Vagina (tissue), 2 donors: ENCODE data around the gene BMF.

Experiments used
- POLR2A ChIP-seq, 2 donors: fragments of 450-650 bp; IDR thresholded peaks; one replicate each; pipeline ENCODE4 v1.6.1; 2017; ENCODE audit warnings: antibody characterized with exemption in 2 of 2, mild to moderate bottlenecking in 2 of 2, moderate library complexity in 2 of 2
- POLR2AphosphoS5 ChIP-seq, 2 donors: sonication (generic); formaldehyde crosslinking; IDR thresholded peaks; one replicate each; pipeline ENCODE4 v1.9.0; 2017; ENCODE audit warnings: antibody characterized with exemption in 2 of 2, mild to moderate bottlenecking in 2 of 2, low read depth in 1 of 2; ENCODE audit not compliant: insufficient read depth in 1 of 2
- TF ChIP-seq, protein P1 (sequence below), 3 experiments: fragments of 450-650 bp in 2 of 3; fragments of 200-600 bp in 1 of 3; sonication (generic) in 1 of 3; IDR thresholded peaks; one replicate each; pipeline ENCODE4 v1.5.1; 2017 to 2019; ENCODE audit warnings: antibody characterized with exemption in 3 of 3, mild to moderate bottlenecking in 2 of 3, moderate library complexity in 2 of 3

DNA sequence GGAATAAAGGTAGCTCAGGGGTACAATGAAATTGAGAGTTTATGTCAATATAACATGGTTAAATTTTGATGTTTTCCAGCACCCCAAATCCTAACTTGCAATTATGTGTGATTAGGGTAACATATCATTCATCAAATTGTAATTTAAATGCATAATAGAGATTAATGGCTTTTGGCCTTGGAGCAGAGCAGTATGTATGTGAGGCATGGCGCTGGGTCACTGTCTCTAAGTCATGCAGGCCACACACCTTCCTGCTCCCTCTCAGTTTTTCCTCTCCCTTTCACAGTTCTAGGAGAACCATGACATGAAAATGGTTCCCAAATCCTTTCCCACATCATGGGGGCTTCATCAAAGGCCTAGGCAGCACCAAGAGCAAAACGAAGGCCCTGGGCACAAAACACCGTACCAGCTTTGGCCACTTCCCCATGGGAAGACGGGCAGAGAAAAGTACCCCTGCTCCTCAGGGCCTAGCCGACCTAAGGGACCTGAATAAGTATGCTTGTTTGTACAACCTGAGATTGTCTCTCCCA lies 65.8 kb downstream of the BMF start:
- TF ChIP-seq, protein P1, sequence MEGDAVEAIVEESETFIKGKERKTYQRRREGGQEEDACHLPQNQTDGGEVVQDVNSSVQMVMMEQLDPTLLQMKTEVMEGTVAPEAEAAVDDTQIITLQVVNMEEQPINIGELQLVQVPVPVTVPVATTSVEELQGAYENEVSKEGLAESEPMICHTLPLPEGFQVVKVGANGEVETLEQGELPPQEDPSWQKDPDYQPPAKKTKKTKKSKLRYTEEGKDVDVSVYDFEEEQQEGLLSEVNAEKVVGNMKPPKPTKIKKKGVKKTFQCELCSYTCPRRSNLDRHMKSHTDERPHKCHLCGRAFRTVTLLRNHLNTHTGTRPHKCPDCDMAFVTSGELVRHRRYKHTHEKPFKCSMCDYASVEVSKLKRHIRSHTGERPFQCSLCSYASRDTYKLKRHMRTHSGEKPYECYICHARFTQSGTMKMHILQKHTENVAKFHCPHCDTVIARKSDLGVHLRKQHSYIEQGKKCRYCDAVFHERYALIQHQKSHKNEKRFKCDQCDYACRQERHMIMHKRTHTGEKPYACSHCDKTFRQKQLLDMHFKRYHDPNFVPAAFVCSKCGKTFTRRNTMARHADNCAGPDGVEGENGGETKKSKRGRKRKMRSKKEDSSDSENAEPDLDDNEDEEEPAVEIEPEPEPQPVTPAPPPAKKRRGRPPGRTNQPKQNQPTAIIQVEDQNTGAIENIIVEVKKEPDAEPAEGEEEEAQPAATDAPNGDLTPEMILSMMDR (IDR thresholded peaks at IDR 0.05), result no peak
- no peak for TF ChIP-seq POLR2AphosphoS5 (IDR thresholded peaks at IDR 0.05; ENCODE audit: insufficient read depth in 1 of 2, low read depth in 1 of 2)
- TF ChIP-seq POLR2A (IDR thresholded peaks at IDR 0.05), result no peak
